ENCODE measurements around the gene KIF25. TPM values are rescaled to one million over a fixed set of nuclear protein-coding genes. Genes with fewer than 3 reads are reported as not detected.

The KIF25 gene
- total RNA-seq, 1 donor from 2014 or later: not detected

DNA sequence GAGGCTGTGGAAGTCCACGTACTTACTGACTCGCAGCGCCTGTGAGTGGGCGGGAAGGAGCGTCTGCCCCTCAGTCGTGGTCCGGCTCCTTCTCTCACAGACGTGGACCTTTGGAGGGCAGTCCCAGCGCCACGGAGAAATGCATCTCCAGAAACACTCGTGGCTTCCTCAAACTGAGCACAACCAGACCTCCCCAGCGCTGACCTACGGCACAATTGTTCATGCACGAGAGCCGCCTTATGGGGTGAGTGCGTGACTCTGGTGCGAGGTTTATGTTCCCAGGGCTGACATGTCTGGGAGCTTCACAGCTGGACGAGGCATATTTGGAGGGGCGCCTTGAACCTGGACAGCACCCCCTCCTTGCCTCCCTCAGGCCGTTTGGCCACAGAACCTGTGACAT lies 51.8 kb downstream of the KIF25 start:
- intact Hi-C loops (cut with micrococcal nuclease): no loop called here

GRCh38 chr6:168049706-168050224 lies 52.3 kb downstream of the KIF25 start:
- intact Hi-C loops (cut with micrococcal nuclease): no loop called here

GRCh38 chr6:168050225-168050880 lies 52.9 kb downstream of the KIF25 start:
- intact Hi-C loops (cut with micrococcal nuclease): no loop called here

DNA sequence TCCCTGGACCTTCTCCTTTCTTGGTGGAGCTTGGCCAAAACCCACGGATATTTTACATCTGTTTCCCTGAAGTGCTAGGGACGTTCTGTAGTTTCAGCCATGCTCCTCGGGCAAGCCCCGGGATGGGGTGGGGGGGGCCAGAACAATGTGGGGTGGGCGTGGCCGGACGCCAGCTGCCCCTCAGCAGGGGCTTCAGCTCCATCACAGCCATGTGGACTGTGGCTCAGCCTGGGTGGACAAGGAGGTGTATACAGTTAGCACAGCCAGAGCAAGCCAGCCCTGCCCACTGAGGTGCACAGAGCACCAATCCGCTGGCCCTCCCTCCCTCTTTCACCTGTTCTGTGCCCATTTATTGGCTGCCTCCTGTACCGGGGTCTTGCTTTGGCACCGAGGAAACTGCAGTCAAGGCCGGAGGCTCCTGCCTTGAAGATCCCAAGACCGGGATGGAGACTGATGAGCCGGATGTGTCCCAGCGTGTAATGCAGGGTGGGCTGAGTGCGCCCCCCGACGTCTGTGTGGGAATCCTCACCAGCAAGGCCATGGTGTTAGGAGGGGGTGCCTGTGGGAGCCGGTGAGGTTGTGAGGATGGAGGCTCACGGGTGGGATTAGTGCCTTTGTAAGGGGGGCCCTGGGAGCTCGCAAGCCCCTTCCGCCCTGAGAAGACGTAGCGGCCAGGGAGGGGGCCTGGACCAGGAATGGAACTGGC lies 53.6 kb downstream of the KIF25 start:
- intact Hi-C loops (cut with micrococcal nuclease): no loop called here

- intact Hi-C loops (cut with micrococcal nuclease): no loop called here
Observed at GRCh38 chr6:168051648-168052047, 54.2 kb downstream of the KIF25 start.

DNA sequence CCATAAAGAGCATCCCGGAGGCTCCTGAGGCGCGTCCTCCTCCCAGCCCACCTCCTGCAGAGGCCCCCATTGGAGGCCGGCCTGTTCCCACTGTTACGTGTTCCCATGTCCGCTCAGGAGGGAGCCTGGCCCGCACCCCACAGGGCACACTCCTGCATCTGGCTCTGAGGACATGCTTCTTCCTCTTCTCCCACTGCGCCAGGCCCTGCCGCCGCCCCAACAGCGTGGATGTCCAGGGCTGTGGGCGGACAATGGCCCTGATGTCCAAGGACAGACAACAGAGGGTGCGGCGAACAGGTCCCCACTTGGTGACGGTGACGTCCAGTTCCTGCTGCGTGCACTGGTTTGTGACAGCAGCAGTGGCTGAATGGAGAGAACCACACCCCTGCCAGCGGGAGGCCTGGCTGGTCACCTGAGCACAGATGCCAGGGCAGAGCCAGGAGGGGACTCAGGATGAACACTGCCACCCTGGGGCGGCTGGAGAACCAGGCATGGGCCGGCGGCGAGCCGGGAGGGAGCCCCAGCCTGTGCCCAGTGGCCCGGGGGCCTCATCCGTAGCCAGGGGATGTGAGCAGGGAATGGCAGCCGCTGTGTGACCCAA lies 54.9 kb downstream of the KIF25 start:
- intact Hi-C loops (cut with micrococcal nuclease): no loop called here

DNA sequence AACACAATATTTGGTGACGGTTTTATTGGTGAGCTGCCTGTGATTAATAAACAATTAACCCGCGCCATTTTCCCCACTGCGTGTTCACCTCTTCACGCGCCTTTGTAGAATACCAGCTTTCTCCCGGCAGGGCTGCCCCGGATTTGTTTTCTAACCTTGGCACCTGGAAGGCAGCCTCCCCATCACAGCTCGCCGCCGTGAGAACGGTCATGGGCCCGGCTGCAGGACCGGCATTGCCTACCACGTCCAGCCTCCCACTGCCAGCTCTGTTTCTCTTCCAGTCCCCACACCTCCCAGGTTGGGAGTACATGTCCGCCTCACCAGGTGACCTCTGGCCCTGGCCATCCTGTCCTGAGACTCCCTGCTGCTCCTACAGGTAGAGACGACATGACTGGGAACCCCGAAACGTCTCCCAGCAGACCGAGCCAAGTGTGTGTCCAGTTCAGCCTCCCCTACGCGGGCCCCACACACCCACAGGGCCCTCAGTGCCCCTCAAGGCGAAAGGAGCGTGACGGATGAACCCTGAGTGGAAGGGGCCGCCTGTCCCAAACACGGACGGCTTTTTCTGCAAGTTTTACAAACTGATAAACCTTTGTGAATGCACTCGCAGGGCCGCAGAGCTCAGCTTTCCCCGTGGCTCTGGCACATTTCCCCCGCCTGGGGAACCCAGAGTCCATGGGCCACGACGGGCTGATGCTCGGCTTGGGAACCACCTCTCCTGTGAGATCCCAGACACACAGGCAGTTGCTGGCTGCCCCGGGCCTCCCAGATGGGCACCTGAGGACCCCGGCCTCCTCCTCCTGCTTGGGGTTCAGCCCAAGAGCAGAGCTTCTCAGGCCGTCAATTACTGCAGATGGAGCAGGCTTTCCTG lies 55.9 kb downstream of the KIF25 start:
- intact Hi-C loops (cut with micrococcal nuclease): no loop called here

DNA sequence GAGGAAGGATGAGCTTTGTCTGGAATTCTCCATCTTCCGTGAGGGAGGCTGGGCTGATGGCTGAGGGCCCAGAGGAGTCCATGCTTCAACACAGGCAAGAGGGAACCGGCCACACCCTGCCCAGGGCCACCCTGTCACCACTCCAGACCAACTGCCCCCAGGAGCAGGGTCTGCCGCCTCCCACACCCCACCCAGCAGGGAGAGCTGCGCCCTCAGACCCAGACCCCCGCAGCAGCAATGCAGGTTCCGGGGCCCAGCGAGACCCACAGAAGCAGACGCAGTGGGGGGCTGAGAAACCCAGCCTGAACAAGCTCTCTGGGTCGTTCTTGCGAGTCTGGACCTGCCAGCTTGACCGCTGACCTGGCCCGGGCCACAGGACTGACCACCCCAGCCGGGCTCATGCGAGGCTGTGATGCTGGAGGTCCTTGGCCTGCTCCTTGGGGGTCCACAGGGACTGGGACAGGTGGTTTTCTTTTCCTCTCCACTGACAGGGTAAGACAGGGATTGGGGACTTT lies 56.5 kb downstream of the KIF25 start:
- intact Hi-C loops (cut with micrococcal nuclease): no loop called here

- intact Hi-C loops (cut with micrococcal nuclease): no loop called here
Observed at GRCh38 chr6:168054765-168055560, 57.5 kb downstream of the KIF25 start.

GRCh38 chr6:168055696-168056489 lies 58.4 kb downstream of the KIF25 start:
- intact Hi-C loops (cut with micrococcal nuclease): no loop called here

DNA sequence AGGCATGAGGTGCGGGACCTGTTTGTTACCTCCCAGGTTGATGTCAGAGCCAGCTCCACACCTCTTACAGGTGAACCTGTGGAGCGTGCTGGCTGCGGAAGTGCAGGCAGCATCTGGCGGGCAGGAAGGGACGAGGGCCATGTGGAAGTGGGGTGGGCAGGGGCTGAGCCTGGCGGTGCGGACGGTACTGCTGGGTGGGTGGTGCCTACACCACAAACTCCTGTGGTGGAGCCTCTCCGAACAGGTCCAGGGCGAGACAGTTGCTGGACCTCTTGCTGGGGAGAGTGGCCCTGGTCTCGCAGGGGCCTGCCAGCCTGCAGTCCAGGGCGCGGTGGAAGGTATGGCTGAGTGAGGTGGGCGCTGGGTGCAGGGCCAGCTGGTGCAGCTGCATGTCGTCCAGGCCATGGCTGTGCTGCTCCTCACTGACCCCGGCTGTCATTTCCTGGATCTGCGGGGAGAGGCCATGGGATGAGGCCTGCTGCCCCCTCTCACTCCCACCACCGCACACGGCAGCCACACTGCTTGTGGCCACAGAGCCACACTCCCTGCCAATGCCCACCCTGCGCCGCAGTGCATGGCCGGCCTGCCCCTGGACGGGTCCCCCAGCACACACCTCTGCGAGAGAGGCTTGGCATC lies 59.5 kb downstream of the KIF25 start:
- intact Hi-C loops (cut with micrococcal nuclease): no loop called here

DNA sequence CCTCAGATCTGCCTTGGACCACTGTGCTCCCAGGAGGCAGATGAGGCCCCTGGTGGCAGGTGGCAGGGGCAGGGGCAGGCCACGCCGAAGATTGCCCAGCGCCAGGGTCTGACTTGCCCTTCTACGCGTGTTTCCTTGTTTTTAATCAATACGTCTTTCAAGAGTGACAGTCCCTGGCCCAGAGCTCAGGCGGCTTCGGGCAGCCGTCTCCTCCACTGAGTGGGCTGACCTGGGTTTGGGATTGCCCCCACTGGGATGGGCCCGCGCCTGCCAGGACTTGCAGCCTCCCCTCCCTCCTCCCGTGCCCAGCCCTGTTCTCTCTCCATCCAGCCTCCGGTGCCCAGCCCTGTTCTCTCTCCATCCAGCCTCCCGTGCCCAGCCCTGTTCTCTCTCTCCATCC lies 60.4 kb downstream of the KIF25 start:
- intact Hi-C loops (cut with micrococcal nuclease): no loop called here

GRCh38 chr6:168058691-168059551 lies 61.5 kb downstream of the KIF25 start:
- intact Hi-C loops (cut with micrococcal nuclease): no loop called here

- intact Hi-C loops (cut with micrococcal nuclease): no loop called here
Observed at GRCh38 chr6:168060521-168060931, 63.1 kb downstream of the KIF25 start.

DNA sequence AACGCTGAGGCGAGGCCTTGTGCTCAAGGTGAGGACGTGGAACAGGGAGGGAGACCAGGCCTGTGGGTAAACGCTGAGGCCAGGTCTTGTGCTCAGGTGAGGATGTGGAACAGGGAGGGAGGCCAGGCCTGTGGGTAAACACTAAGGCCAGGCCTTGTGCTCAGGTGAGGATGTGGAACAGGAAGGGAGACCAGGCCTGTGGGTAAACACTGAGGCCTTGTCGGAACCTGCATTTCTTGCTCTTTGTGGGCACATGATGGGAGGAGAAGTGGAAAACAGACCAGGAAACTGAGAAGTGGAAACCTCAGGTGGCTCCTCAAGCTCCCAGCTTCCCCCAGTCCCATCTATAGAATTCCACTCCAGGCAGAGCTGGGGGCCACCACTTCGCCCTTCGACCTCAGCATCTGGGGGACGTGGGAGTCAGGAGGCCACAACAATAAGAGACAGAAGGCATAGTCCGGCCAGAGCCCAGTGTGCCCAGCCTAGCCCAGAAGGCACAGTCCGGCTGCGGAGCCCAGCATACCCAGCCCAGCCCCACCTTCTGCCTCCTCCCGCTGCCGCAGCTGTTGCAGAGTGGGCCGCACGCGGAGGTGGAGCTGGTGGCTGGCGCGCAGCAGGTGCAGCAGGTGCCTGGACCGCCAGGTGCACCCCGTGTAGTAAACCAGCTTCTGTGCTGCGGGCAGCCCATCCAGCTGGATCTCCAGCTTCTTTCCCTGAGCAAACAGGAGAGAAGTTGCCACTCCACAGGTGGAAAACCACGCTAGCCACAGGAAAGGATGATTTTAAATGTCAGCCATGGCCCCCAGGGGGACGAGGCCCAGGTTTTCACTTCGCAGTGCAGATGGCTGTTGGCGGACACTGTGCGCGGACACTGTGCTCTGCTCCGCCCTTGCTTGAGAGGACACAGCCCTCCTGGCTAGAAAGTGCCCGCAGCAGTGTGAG lies 64.1 kb downstream of the KIF25 start:
- intact Hi-C loops (cut with micrococcal nuclease): no loop called here

DNA sequence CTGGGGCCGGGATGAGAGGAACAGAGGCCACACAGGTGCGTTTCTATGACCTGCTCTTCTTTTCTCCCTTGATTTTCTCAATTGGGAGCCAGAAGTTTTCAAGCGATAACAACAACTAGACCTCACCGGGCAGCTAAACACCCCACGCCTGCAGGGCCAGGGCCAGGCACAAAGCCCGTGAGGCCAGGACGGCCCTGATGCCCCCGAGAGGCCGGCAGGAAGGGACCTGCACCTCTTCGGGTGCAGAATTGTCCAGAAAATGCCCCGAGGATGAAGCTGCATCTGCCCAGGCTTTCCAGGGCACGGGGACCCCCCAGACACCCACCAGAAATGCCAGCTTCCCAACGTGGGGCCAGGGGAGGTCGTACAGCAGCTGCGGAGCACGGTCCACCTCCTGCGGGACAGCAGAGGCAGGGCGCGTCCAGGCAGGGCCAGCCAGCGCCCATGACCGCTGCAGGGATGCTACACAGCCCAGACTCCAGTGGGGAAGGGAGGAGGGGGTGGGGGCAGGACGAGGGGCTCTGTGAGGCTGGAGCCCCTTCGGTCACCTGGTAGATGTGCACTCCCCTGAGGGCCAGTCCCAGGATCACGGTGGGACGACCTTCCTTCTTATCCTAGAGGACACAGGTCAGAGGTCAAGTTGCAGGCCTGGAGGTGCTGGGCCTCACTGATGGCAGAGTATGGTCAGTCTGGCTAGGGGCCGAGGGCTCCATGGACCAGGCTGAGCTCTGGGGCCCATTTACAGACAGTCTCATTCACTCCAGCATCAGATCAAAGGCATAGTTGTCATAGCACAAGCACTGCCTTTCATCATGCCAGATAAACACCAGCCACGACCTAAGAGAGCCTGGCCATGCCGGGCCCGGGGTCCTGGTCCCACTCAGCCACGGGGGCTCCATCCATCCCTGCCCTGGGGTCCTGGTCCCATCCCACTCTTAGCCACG lies 65.1 kb downstream of the KIF25 start:
- intact Hi-C loops (cut with micrococcal nuclease): no loop called here
